IPS-NIHi7 (cell line): ENCODE measurements around the gene RNH1.
"Not testable (repeated sequence)": the region's sequence is repeated elsewhere in the genome, so short reads cannot be mapped to it uniquely, and the experiment has no call there.

Experiments
- DNase-seq: peaks from one replicate; pipeline ENCODE4 v3.0.0; 2012; ENCODE audit warnings: mixed read lengths; ENCODE audit errors: extremely low spot score

The RNH1 gene

GRCh38 chr11:477052-477715, 29.9 kb downstream of the RNH1 start:
- no peak for DNase-seq

- no peak for DNase-seq
Observed at GRCh38 chr11:476416-476815, 30.6 kb downstream of the RNH1 start.

DNA sequence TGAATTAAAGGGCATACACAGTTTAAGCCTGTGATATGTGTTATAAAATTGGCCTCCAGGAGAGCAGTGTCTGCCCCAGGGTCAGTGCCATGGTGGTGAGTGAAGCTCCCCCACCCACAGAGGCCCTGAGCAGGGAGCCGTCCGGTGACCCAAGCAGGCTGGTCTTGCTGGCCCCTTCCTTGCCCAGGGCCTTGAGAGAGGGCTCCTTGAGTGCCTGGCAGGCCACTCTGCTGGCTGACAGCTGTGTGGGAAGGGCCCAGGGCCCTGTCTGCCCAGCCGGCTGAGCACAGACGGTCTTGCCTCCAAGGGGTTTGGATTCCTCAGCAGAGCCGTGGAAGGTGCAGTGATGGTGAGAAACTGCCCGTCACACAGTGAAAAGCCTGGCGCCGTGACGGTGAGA, 31.1 kb downstream of the RNH1 start:
- DNase-seq = no peak

GRCh38 chr11:474914-475506, 32.0 kb downstream of the RNH1 start:
- DNase-seq = no peak

- no peak for DNase-seq
Observed at GRCh38 chr11:473962-474785, 32.9 kb downstream of the RNH1 start.

DNA sequence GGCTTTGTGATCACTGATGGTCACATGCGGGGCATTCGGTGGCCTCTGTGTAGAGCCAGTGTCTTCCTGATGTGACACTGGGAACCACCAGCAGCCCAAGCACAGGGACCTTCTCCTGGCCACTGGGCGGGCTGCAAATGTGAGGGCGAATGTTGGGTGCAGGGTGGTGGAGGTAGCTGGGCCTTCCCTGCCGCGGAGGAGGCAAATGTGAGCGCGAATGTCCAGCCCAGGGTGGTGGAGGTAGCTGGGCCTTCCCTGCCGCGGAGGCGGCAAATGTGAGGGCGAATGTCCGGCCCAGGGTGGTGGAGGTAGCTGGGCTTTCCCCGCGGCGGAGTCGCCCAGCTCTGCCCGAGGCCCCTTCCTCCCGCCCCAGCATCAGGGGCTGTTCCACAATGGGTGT, 33.6 kb downstream of the RNH1 start:
- no peak for DNase-seq

DNA sequence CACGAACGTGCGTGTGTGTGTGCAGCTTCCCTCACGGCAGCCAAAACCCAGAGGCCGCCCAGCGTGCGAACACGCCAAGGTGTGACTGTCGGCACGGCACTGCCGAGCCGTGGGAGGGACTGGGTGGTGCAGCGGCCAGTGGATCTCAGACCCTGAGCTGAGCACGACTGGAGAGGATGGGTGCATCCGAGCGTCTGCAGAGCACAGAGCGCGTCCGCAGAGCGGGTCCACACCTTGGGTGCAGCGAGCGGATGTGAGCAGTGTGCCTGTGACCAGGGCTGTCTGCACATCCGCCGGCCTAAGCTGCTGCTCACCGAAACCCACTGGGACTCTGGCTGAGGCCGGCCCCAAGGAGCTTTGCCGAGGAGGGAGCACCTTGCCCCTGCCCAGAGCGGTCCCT, 34.2 kb downstream of the RNH1 start:
- no peak for DNase-seq

GRCh38 chr11:472272-472671, 34.8 kb downstream of the RNH1 start:
- no peak for DNase-seq

DNA sequence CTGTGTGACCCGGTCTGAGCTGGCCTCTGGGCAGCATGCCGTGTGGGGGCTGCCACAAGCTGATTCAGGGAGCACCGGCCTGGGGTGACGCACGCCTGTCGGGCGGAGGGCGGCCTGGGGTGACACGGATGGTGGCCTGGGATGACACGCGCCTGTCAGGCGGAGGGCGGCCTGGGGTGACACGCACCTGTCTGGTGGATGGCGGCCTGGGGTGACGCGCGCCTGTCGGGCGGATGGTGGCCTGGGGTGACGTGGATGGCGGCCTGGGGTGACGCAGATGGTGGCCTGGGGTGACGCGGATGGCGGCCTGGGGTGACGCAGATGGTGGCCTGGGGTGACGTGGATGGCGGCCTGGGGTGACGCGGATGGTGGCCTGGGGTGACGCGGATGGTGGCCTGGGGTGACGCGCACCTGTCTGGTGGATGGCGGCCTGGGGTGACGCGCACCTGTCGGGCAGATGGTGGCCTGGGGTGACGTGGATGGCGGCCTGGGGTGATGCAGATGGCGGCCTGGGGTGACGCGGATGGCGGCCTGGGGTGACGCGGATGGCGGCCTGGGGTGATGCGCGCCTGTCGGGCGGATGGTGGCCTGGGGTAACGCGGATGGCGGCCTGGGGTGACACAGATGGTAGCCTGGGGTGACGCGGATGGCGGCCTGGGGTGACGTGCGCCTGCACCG, 35.4 kb downstream of the RNH1 start:
- DNase-seq = no peak

DNA sequence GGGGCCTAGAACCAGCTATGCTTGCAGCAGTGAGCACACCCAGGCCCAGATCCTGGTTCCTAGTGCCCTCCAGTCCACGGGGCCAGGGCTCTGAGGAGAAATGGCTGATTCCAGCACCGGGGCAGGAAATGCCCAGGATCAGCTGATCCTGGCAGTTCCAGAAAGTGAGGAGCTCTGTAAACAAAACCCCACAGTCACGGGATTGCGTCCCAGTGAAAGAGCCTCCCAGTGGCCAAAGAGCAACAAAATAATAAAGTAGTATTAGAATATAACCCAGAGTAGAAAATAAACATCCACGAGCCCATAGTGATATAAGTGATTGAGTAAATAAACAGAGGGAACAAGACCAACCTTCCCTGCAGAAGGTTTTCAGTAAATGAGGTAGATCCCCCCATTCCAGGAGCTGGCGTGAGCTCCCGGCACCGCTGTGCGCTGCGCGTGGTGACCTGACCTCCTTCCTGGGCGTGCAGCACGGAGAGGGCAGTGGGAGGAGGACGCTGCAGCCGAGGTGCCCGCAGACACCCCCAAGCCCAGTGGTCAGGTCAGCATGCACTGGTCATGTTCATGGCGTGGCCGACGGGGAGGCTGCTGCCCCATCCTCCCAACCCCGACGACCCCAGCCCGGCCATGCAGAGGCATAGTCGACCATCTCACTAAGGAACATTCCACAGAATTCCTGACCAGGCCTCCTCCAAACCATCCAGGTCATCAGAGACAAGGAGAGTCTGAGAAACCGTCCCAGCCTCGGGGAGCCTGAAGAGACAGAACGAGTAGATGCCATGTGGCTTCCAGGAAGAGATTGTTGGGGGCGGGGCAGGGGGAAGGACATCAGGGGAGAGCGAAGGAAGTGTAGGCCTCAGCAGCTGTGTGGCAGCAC, 37.1 kb downstream of the RNH1 start:
- no peak for DNase-seq

DNA sequence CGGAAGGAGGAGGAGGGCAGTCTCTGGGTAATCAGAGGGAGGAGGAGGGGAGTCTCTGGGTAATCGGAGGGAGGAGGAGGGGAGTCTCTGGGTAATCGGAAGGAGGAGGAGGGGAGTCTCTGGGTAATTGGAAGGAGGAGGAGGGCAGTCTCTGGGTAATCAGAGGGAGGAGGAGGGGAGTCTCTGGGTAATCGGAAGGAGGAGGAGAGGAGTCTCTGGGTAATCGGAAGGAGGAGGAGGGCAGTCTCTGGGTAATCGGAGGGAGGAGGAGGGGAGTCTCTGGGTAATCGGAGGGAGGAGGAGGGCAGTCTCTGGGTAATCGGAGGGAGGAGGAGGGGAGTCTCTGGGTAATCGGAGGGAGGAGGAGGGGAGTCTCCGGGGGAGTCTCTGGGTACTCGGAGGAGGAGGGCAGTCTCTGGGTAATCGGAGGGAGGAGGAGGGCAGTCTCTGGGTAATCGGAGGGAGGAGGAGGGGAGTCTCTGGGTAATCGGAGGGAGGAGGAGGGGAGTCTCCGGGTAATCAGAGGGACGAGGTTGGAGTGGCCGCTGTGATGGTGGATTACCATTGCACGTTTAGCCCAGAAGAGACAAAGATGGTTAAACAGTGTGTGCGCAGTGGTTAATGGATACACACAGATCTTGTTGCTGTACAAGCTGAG, 37.9 kb downstream of the RNH1 start:
- not testable (repeated sequence) for DNase-seq

- no peak for DNase-seq
Observed at GRCh38 chr11:468493-468892, 38.5 kb downstream of the RNH1 start.

DNA sequence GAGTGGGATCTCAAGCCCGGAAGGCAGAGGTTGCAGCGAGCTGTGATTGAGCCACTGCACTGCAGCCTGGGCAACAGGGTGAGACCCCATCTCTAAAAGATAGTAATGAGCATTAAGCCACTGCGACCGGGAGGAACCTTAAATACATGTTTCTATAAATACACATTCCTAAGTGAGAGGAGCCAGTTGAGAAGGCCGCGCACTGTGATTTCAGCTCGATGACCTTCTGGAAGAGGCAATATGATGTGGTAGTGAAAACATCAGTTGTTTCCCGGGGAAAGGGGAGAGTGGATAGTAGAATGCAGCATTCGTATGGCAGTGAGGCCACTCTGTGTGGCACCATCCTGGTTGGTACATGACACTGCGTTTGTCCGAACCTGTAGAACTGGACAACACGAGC, 39.0 kb downstream of the RNH1 start:
- no peak for DNase-seq

- no peak for DNase-seq
Observed at GRCh38 chr11:465896-466530, 41.0 kb downstream of the RNH1 start.

- no peak for DNase-seq
Observed at GRCh38 chr11:464316-464715, 42.7 kb downstream of the RNH1 start.

DNA sequence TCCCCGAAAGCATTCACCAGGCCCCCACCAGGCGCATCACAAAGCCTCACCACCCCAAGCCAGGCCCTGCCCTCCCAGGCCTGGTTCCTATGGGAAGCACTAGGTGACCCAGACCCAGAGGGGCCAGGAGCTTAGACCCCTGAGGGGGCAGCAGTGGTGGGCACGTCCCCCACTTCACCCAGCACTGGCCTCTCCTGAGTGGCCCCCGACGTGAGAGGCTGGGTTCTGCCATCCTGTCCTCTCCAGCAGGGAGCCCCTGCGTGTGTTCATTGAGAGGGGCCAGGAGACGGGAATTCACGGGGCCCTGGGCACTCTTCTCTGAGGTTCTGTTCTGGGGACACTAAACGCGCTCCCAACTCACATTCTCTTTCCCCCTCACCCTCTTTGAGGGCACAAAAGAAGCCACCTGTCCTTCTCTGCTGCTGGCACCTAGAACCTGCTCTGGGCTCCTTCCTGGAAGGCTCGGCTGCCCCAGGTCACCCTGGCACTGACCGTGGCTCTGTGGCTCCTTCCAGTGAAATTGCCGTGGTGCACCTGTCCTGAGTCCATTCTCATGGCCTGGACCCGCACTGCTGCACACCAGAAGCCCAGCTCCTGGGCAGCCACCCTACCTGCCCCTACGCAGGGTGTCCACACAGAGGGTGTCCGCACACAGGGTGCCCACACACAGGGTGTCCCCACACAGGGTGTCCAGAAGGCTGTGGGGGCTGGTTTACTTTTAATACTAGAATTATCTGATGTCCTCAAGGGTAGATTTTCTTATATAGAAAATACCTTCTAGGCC, 44.7 kb downstream of the RNH1 start:
- DNase-seq = no peak

- no peak for DNase-seq
Observed at GRCh38 chr11:461626-462025, 45.4 kb downstream of the RNH1 start.

DNA sequence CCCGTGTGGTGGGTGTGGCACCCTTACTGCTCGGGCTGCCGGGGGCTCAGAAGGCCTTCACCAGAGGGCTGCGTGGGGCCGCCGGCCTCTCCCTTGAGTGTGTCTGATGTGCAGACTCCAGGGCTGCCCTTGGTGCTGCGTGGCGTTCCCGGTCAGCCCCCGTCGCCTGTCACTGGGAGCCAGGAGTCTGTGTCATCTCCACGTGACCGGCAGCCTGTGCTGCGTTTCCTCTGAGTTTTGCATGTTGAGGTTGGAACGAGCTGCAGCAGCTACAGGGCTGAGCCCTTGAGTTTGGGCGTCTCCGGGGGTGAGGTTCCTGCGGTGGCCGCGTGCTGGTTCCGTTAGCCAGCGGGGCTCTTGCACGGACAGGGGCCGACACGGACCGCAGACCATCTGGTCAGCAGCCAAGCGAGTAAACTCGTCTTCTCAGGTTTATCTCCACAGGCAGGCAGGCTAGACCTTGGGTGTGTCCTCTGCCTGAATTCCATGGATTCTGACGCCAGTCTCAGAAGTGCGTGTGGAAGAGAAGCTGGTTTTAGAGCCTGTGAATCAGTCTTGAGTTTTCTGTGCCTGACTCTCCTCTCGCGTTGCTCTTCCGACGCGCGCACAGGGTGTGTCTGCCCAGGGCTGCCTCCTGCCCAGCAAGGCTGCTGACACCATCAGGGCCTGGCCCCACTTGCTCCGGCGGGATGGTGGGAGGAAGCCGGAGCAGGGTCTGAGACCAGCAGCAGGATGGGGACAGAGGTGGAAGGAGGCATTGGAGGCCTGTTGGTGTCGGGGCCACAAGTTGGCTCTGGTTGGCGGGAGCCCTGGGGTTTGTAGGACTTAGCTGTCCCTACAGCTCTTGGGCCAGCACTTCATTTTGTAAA, 46.5 kb downstream of the RNH1 start:
- no peak for DNase-seq
